ENCODE data around the gene LINS1. TPM values are rescaled to one million over a fixed set of nuclear protein-coding genes. Genes with fewer than 3 reads are reported as not detected.

LINS1 gene
- total RNA-seq, 4 donors from 2014 or later, result 11.7 to 33.0 (median 17.6) TPM

DNA sequence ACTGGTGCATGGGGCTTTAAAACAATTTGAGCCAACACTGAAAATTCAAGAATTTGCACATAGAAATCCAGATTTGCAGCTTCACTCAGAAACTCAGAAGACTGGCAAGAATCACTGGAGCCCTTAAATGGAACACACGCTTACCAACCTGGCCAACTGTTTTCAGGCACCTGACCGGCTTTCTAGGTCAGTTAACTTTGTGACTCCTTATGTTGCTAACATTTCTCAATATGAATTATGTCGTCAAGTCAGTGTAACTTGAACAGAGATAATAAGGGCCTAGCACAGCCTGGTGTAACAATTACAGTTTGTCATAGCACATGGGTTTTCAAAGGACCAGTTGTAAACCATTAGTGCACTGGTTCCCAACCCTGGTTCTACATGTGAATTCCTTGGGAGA, 80.1 kb downstream of the LINS1 start:
- no peak for TF ChIP-seq POLR2AphosphoS5 (IDR thresholded peaks at IDR 0.05)
- no peak for TF ChIP-seq EP300 (IDR thresholded peaks at IDR 0.05)
- TF ChIP-seq CTCF (IDR thresholded peaks at IDR 0.05), result no peak
- no peak for TF ChIP-seq POLR2A (IDR thresholded peaks at IDR 0.05; ENCODE audit: low read depth)
- H3K27me3 ChIP-seq, result no peaks in the 10 kb centered on the region
- 100% methylated on average over 3 of the region's 3 CpGs for WGBS
- H3K36me3 ChIP-seq, result no peaks in the 10 kb centered on the region
- H3K4me1 ChIP-seq, result peaks cover 6 to 31% (median 22%) of the 10 kb centered on the region in 4 donors
- no peak overlapping the region for H3K27ac ChIP-seq (replicated peaks in 1 of 4)
- DNase-seq (ENCODE audit: extremely low spot score), result peak; percentile 45
- H3K4me3 ChIP-seq, result no peak overlapping the region
- intact Hi-C loops (cut with DNase I), result no loop called here
- H3K9me3 ChIP-seq, result no peaks in the 10 kb centered on the region

DNA sequence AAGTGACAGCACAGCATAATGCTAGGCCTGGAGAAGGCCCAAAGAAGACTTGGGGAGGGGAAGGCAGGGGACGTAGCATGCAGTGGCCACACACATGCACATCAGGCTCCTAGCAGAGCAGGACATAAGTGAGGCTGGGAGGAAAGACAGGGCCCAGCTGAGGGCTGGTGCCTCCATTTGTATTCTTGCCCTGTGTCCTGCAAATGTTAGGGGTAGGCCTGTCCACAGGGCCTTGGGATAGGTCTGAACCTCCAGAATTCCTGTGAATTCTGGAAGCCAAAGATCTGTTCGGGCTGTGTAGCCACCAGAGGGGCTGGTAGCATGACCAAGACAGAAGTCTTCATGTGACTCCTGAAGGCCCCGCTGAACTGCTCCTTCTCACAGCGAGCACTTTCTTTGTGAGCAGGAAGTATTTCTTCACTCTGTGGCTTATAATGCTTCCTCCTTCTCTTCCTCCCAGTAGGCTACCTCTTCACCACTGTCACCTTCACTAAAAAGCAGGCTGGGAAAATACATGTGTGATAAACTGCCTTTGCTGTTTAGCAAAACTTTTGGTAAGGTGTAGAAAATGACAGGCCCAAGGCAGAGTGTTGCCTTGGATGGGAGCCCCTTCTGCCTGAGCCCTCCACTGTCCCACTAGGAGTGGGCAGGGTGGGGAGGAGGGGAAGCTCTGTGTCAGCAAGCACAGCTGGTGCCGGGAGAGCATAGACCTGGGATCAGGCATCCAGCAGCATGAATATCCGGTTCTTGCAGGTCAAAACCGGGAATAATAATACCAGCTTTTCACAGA, 81.7 kb downstream of the LINS1 start:
- peak; percentile 66 for DNase-seq (ENCODE audit: extremely low spot score)
- WGBS, result 65% methylated on average over 6 of the region's 7 CpGs
- no peak for TF ChIP-seq POLR2AphosphoS5 (IDR thresholded peaks at IDR 0.05)
- no peak for TF ChIP-seq CTCF (IDR thresholded peaks at IDR 0.05)
- no peak for TF ChIP-seq POLR2A (IDR thresholded peaks at IDR 0.05; ENCODE audit: low read depth)
- no peak for TF ChIP-seq EP300 (IDR thresholded peaks at IDR 0.05)
- Histone ChIP-seq H3K27me3 (no peaks in the 10 kb centered on the region), H3K9me3 (no peaks in the 10 kb centered on the region), H3K4me1 (peaks cover 6 to 25% (median 19%) of the 10 kb centered on the region in 4 donors), H3K36me3 (no peaks in the 10 kb centered on the region), H3K4me3 (no peak overlapping the region), H3K27ac (replicated peaks in 1 of 4) (no peak overlapping the region)
- intact Hi-C loops (cut with DNase I), result no loop called here

GRCh38 chr15:100517846-100518245, 84.1 kb downstream of the LINS1 start:
- no peaks in the 10 kb centered on the region for H3K9me3 ChIP-seq
- peaks cover 6 to 20% (median 19%) of the 10 kb centered on the region in 4 donors for H3K4me1 ChIP-seq
- intact Hi-C loops (cut with DNase I), result no loop called here
- H3K27ac ChIP-seq (replicated peaks in 1 of 4), result no peak overlapping the region
- DNase-seq (ENCODE audit: extremely low spot score), result no peak
- WGBS, result 51% methylated on average over 3 of the region's 3 CpGs
- no peaks in the 10 kb centered on the region for H3K36me3 ChIP-seq
- no peak overlapping the region for H3K4me3 ChIP-seq
- TF ChIP-seq POLR2AphosphoS5 (IDR thresholded peaks at IDR 0.05) (no peak), CTCF (IDR thresholded peaks at IDR 0.05) (no peak), POLR2A (IDR thresholded peaks at IDR 0.05; ENCODE audit: low read depth) (no peak), EP300 (IDR thresholded peaks at IDR 0.05) (no peak)
- H3K27me3 ChIP-seq, result no peaks in the 10 kb centered on the region

Small RNA genes lying within 50 kb of the gene (small RNA-seq; reads per million reads assigned to genes)
- 0 reads per million in 3 donors for gene RF00019
- gene RNU6-181P, result 0 reads per million in 3 donors
- gene RNU6-322P, result 0 reads per million in 3 donors

Other genes starting within 250 kb of the LINS1 start
- under 1 TPM in 1 of 4 donors, not detected in 3; 0.11 TPM for gene CERS3, start 73.2 kb downstream of the LINS1 start, total RNA-seq
- gene ASB7, start 405 bp upstream of the LINS1 start, total RNA-seq, result 10 to 100 TPM; 12.8 to 13.8 (median 13.4) TPM